Calu3 (cell line): ENCODE results near the gene DDC. TPM values are rescaled to one million over a fixed set of nuclear protein-coding genes. Genes with fewer than 3 reads are reported as not detected.
A peak's percentile ranks its signal among the peaks of the same experiment; 100 is the strongest.

Source experiments
- Bru-seq: library from RNA; stranded (reverse); fragments of 400-500 nt; gene quantifications from one replicate; lab custom pipeline; 2021; lab: Mats Ljungman, UMichigan
- BruChase-seq, 2 experiments: library from RNA; stranded (reverse); fragments of 400-500 nt; gene quantifications; one replicate each; lab custom pipeline; 2021; lab: Mats Ljungman, UMichigan
- BruUV-seq: library from RNA; stranded (reverse); fragments of 400-500 nt; replicated peaks from 2 replicates; lab custom pipeline; 2021; lab: Mats Ljungman, UMichigan
- CTCF ChIA-PET: fragments of 300-600 bp; sonication (Branson Sonifier 250); formaldehyde crosslinking; loops from one replicate; lab custom pipeline; 2022; ENCODE audit warnings: antibody characterized with exemption; lab: Charles Lee
- DNase-seq: peaks from one replicate; pipeline ENCODE4 v3.0.0; 2022
- H3K27ac Mint-ChIP-seq: one replicate; pipeline ENCODE4 v1.8.0; 2022; ENCODE audit warnings: mixed read lengths; ENCODE audit not compliant: unreplicated experiment
- H3K27me3 Mint-ChIP-seq: one replicate; pipeline ENCODE4 v1.8.0; 2022; ENCODE audit warnings: mixed read lengths; ENCODE audit not compliant: unreplicated experiment
- H3K36me3 Mint-ChIP-seq: one replicate; pipeline ENCODE4 v1.8.0; 2022; ENCODE audit warnings: mild to moderate bottlenecking, moderate library complexity, mixed read lengths; ENCODE audit not compliant: insufficient read depth, unreplicated experiment
- H3K4me1 Mint-ChIP-seq: one replicate; pipeline ENCODE4 v1.8.0; 2022; ENCODE audit warnings: mild to moderate bottlenecking, low read depth, mixed read lengths; ENCODE audit not compliant: unreplicated experiment
- H3K4me3 Mint-ChIP-seq: one replicate; pipeline ENCODE4 v1.8.0; 2022; ENCODE audit warnings: mild to moderate bottlenecking, low read depth, moderate library complexity, mixed read lengths; ENCODE audit not compliant: unreplicated experiment
- H3K9me3 Mint-ChIP-seq: one replicate; pipeline ENCODE4 v1.8.0; 2022; ENCODE audit warnings: low read depth, mixed read lengths; ENCODE audit not compliant: unreplicated experiment
- intact Hi-C: fragments of 100-400 bp; cut with micrococcal nuclease; formaldehyde crosslinking; loops from one replicate; pipeline ENCODE4 v1.10.0; 2022; ENCODE audit not compliant: unreplicated experiment
- long read RNA-seq: library from polyadenylated mRNA; stranded (forward); transcript quantifications from one replicate; pipeline ENCODE4 v2.0.0, GENCODE V29; 2022
- total RNA-seq: library from RNA; stranded (reverse); gene quantifications from 2 replicates; pipeline ENCODE4 v1.2.3, GENCODE V29; 2022
- TF ChIP-seq, protein P1 (sequence below): fragments of 200-600 bp; IDR thresholded peaks from one replicate; pipeline ENCODE4 v1.8.0; 2022; ENCODE audit warnings: antibody characterized with exemption; ENCODE audit not compliant: unreplicated experiment

Gene DDC, protein sequence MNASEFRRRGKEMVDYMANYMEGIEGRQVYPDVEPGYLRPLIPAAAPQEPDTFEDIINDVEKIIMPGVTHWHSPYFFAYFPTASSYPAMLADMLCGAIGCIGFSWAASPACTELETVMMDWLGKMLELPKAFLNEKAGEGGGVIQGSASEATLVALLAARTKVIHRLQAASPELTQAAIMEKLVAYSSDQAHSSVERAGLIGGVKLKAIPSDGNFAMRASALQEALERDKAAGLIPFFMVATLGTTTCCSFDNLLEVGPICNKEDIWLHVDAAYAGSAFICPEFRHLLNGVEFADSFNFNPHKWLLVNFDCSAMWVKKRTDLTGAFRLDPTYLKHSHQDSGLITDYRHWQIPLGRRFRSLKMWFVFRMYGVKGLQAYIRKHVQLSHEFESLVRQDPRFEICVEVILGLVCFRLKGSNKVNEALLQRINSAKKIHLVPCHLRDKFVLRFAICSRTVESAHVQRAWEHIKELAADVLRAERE
- 3.7 and 5.2 TPM in 2 replicates for total RNA-seq
- Bru-seq, nascent RNA, result percentile 27 among the genes with signal in this experiment
- BruChase-seq, experiment 1, labeled RNA remaining after a 6-hour chase, result percentile 21 among the genes with signal in this experiment
- BruChase-seq, experiment 2, labeled RNA remaining after a 2-hour chase, result percentile 15 among the genes with signal in this experiment
- long read RNA-seq, transcript DDC-207 (15 exons, 2,041 nt), result major isoform, 6 of 14 reads
- long read RNA-seq, partial matches to known transcripts, result 1 of 14 reads
- long read RNA-seq, other reads (novel, unspliced or antisense), result 7 of 14 reads

DNA sequence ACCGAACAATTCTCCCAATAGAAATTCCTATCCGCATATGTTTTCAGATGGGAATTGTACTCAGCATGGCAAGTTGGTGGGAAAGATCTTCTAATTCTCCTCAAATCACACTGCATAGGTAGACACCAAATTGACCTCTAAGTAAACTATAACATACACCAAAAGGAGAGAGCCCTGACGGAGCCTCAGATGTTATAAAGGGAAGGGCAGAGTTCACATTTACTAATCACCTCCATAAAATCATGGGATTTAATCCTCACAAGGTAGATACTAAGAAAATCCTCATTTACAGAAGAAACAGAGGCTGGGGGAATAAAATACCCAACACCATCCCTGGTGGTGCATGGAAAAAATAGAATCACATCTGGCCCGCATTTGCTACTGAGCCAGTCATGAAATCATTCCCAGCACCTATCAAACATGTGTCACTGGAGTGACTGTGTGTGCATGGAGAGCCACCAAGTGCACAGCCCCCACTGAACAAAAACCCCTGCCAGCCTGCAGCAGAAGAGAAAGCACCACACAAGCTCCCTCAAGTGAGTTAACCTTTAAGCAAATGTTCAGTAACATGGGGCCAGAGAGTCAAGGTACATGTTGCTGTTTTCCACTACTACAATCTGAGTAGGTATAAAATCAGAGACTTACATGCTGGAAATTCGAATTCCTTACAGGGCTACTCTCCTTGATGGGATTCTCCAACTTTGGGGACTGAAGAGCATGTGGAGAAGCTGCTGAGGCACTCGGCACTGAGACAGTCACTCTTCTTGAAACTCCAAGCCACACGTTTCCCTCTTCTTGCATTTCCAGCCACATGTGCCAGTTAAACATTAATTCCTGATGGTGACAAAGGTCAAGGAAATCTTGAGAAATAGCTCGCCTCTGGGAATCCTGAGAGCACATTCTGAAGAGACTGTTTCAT is at the start of gene DDC:
Gene DDC, minus strand, starts transcription at position 766 of the 919 bp plus-strand sequence. CDS start 21,320 bp downstream, outside the sequence.
- Mint-ChIP-seq H3K4me1 (peaks cover 26% of the 10 kb centered on the region), H3K4me3 (peak within 1 kb of the TSS; percentile 48), H3K27ac (peak within 1 kb of the TSS; percentile 0), H3K27me3 (no peaks in the 10 kb centered on the region), H3K9me3 (no peaks in the 10 kb centered on the region), H3K36me3 (peaks cover 7% of the 10 kb centered on the region)
- DNase-seq, result peak; percentile 47
- TF ChIP-seq, protein P1, sequence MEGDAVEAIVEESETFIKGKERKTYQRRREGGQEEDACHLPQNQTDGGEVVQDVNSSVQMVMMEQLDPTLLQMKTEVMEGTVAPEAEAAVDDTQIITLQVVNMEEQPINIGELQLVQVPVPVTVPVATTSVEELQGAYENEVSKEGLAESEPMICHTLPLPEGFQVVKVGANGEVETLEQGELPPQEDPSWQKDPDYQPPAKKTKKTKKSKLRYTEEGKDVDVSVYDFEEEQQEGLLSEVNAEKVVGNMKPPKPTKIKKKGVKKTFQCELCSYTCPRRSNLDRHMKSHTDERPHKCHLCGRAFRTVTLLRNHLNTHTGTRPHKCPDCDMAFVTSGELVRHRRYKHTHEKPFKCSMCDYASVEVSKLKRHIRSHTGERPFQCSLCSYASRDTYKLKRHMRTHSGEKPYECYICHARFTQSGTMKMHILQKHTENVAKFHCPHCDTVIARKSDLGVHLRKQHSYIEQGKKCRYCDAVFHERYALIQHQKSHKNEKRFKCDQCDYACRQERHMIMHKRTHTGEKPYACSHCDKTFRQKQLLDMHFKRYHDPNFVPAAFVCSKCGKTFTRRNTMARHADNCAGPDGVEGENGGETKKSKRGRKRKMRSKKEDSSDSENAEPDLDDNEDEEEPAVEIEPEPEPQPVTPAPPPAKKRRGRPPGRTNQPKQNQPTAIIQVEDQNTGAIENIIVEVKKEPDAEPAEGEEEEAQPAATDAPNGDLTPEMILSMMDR, result no peak
- BruUV-seq, result no TSS peak
- CTCF ChIA-PET, result interaction anchor here (0.9 to 1.7 kb wide), 4 partner anchors 13 to 36 kb away, joined by 3 read pairs; no protein-coding TSS in a partner anchor
- intact Hi-C loops, result no loop called here

DNA sequence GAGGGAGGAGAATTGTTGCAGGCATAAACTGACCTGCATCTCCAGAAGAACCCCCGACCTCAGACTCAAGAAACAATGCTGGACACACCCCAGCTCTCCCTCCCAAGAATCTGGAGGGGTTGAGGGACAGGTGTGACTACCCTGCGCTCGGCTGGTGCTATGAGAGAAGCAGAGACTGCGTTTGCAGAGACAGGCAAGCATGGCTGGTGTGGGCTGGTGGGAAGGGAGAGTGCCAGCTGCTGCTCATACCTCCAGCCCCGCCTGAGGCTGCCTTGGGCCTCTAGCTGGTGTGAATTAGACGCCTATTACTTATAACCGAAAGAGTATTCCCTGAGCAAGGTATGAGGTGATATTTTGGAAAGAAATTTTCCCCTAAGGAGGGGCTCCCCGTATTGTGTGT is 48.3 kb upstream of the DDC start:
- TF ChIP-seq, protein P1, result no peak
- intact Hi-C loops, result no loop called here
- BruUV-seq, result no TSS peak
- no peaks in the 10 kb centered on the region for H3K9me3 Mint-ChIP-seq
- CTCF ChIA-PET, result no interaction called here
- H3K4me1 Mint-ChIP-seq, result peaks cover 26% of the 10 kb centered on the region
- H3K27ac Mint-ChIP-seq, result no peak overlapping the region
- no peak overlapping the region for H3K4me3 Mint-ChIP-seq
- H3K36me3 Mint-ChIP-seq, result peaks cover 26% of the 10 kb centered on the region
- no peaks in the 10 kb centered on the region for H3K27me3 Mint-ChIP-seq
- no peak for DNase-seq

DNA sequence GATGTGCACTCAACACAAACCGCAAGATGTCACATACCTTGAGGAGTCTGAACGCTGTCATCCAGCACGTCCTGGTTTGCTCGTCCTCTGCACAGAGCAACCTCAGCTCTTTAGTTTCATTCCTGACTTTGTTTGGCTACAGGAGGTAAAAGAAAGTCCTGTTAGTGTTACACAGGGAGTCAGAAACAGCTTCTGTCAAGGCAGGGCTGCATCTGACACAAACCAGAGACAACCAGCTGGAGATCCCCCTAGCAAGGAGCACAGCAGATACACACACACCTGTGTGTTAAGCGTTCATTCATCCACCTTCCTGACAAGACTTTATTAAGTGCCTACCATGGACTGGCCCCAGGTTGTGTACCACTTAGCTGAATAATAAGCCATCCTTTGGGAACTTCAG is 47.5 kb upstream of the DDC start:
- no peaks in the 10 kb centered on the region for H3K27me3 Mint-ChIP-seq
- CTCF ChIA-PET, result no interaction called here
- no peak overlapping the region for H3K27ac Mint-ChIP-seq
- BruUV-seq, result no TSS peak
- intact Hi-C loops, result no loop called here
- H3K36me3 Mint-ChIP-seq, result peaks cover 26% of the 10 kb centered on the region
- peaks cover 25% of the 10 kb centered on the region for H3K4me1 Mint-ChIP-seq
- TF ChIP-seq, protein P1, result no peak
- H3K9me3 Mint-ChIP-seq, result no peaks in the 10 kb centered on the region
- no peak for DNase-seq
- H3K4me3 Mint-ChIP-seq, result no peak overlapping the region
